Left lung (tissue), 10 donors: ENCODE data around the gene EXOC3. TPM values are rescaled to one million over a fixed set of nuclear protein-coding genes. Genes with fewer than 3 reads are reported as not detected.

Experiments used
- ATAC-seq: fragments of 200-7000 bp; cut with Tn5 transposase; one replicate; pipeline ENCODE4 v1.9.1; 2020; ENCODE audit warnings: moderate library complexity
- DNase-seq, 4 donors: peaks; one replicate each; pipeline ENCODE4 v3.0.0-alpha.2; 2013 to 2020
- H3K27ac ChIP-seq, 2 donors: fragments of 200-600 bp; sonication (generic) in 1 of 2; one replicate each; pipeline versions ENCODE4 v1.5.0 to v1.8.0; 2020 to 2021
- H3K27me3 ChIP-seq, 2 donors: fragments of 200-600 bp; sonication (generic) in 1 of 2; one replicate each; pipeline versions ENCODE4 v1.5.0 to v1.8.0; 2020 to 2021
- H3K36me3 ChIP-seq, 2 donors: fragments of 200-600 bp; sonication (generic) in 1 of 2; one replicate each; pipeline versions ENCODE4 v1.5.0 to v1.8.0; 2020 to 2021
- H3K4me1 ChIP-seq, 2 donors: fragments of 200-600 bp; one replicate each; pipeline ENCODE4 v1.8.0; 2021
- H3K4me3 ChIP-seq, 2 donors: fragments of 200-600 bp; sonication (generic) in 1 of 2; one replicate each; pipeline versions ENCODE4 v1.5.0 to v1.8.0; 2020 to 2021; ENCODE audit warnings: mild to moderate bottlenecking in 1 of 2
- H3K9me3 ChIP-seq, 2 donors: fragments of 200-600 bp; sonication (generic) in 1 of 2; one replicate each; pipeline versions ENCODE4 v1.5.0 to v1.8.0; 2020 to 2021
- intact Hi-C, 2 donors: fragments of 100-400 bp; cut with DNase I; formaldehyde crosslinking; loops; one replicate each; pipeline versions ENCODE4 v1.11.2 to v1.14.2; 2022
- polyA plus RNA-seq, 6 donors: library from polyadenylated mRNA; unstranded; fragments of 120-200 nt; gene quantifications; one replicate each; pipeline ENCODE4 v1.2.1, GENCODE V29; 2013; ENCODE audit not compliant: insufficient read length in 6 of 6
- total RNA-seq, 2 donors: library from RNA; stranded (reverse); fragmentation: NEBNext Ultra II Directional; extraction: Animal tissue kit (Norgen Biotek cat#: 25700); gene quantifications; one replicate each; pipeline ENCODE4 v1.2.1, GENCODE V29; 2021
- TF ChIP-seq, protein P1 (sequence below), 2 donors: fragments of 200-600 bp; sonication (generic) in 1 of 2; IDR thresholded peaks; one replicate each; pipeline versions ENCODE4 v1.5.0 to v1.8.0; 2021; ENCODE audit warnings: antibody characterized with exemption in 2 of 2
- donor health status: DM: no; HTN: yes; CAD: no.
- donor health status: DM: no; HTN: no; CAD: no.

Gene EXOC3
- total and polyA plus RNA-seq, 8 donors: 43.8 to 62.4 (median 57.0) TPM

DNA sequence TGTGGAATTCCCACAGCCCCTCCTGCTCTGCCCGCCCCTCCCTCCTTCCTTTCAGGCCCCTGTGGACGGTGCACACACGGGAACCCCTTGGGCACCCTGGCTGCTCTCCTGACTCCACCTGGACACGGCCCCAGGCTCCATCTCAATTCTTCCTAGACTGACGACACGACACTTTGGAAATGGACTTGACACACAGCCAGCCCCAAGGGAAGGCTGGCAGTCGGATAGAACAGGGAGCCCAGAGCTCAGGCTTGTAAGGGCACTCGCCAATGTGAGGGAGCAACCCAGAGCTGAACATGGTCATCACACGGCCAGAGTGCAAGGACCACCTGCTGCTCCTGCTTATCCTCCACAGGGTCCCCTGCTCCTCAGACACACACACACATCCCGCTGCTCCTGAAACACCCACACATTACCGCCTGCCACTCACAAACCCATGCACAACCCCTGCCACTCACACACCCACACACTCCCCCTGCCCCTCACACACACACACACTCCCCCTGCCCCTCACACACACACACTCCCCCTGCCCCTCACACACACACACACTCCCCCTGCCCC is 72.4 kb downstream of the EXOC3 start:
- no peak for ATAC-seq
- no peak overlapping the region for H3K4me3 ChIP-seq
- TF ChIP-seq, protein P1, sequence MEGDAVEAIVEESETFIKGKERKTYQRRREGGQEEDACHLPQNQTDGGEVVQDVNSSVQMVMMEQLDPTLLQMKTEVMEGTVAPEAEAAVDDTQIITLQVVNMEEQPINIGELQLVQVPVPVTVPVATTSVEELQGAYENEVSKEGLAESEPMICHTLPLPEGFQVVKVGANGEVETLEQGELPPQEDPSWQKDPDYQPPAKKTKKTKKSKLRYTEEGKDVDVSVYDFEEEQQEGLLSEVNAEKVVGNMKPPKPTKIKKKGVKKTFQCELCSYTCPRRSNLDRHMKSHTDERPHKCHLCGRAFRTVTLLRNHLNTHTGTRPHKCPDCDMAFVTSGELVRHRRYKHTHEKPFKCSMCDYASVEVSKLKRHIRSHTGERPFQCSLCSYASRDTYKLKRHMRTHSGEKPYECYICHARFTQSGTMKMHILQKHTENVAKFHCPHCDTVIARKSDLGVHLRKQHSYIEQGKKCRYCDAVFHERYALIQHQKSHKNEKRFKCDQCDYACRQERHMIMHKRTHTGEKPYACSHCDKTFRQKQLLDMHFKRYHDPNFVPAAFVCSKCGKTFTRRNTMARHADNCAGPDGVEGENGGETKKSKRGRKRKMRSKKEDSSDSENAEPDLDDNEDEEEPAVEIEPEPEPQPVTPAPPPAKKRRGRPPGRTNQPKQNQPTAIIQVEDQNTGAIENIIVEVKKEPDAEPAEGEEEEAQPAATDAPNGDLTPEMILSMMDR (IDR thresholded peaks at IDR 0.05): no peak
- H3K4me1 ChIP-seq: no peaks in the 10 kb centered on the region
- H3K27me3 ChIP-seq: peaks cover 0 to 82% of the 10 kb centered on the region in 2 donors
- intact Hi-C loops: no loop called here
- no peak for DNase-seq
- no peaks in the 10 kb centered on the region for H3K36me3 ChIP-seq
- H3K27ac ChIP-seq: no peak overlapping the region
- H3K9me3 ChIP-seq: no peaks in the 10 kb centered on the region

DNA sequence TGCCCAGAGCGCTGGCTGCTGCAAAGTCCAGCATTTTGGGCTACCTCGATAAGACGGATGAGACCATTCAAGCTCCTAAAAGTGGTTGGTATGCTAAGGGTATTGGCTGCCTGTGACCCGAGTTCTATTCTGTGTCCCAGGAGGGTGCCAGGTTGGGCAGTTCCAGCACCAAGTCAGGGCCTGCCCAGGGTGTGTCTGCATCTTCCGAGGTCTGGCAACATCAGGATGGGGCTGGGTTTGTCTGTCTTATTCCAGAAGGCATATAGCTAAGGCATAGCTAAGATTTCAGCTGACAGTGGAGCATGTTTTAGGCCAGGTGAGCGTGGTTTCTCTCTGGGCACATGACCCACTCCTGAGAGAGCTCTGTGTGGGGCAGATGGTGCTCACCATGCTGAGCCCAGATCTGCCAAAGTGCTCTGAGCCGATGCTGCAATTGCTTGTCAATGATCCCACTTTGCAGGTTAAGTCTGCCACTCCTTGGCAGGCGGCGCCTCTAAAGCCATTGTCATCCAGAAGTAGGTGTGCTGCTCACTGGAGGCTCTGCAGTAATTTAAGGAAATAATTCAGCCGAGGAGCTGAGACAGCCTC is 73.5 kb downstream of the EXOC3 start:
- TF ChIP-seq, protein P1 (IDR thresholded peaks at IDR 0.05): no peak
- no peaks in the 10 kb centered on the region for H3K9me3 ChIP-seq
- H3K4me1 ChIP-seq: no peaks in the 10 kb centered on the region
- H3K27me3 ChIP-seq: peaks cover under 1 to 87% of the 10 kb centered on the region in 2 donors
- no peak overlapping the region for H3K4me3 ChIP-seq
- intact Hi-C loops: no loop called here
- no peak overlapping the region for H3K27ac ChIP-seq
- H3K36me3 ChIP-seq: no peaks in the 10 kb centered on the region
- DNase-seq (peak in 1 of 4 donors; percentile 24), ATAC-seq (no peak)

Other genes with a start within 250 kb of the EXOC3 start
- gene CCDC127, start 225.0 kb upstream of the EXOC3 start, total RNA-seq: 1 to 10 TPM; 5.2 to 6.9 TPM
- gene CCDC127, start 225.0 kb upstream of the EXOC3 start, polyA plus RNA-seq: 10 to 100 TPM; 11.3 to 17.0 (median 14.1) TPM
- gene SDHA, start 224.9 kb upstream of the EXOC3 start, total RNA-seq: 100 to 1,000 TPM in 1 of 2 donors, 10 to 100 TPM in 1; 95.9 to 101 TPM
- 100 to 1,000 TPM in 5 of 6 donors, 10 to 100 TPM in 1; 98.2 to 113 (median 108) TPM for gene SDHA, start 224.9 kb upstream of the EXOC3 start, polyA plus RNA-seq
- 10 to 100 TPM; 80.2 to 85.3 TPM for gene PDCD6, start 171.5 kb upstream of the EXOC3 start, total RNA-seq
- gene PDCD6, start 171.5 kb upstream of the EXOC3 start, polyA plus RNA-seq: 100 to 1,000 TPM; 125 to 147 (median 136) TPM
- 1 to 10 TPM in 1 of 2 donors, under 1 TPM in 1; 0.32 to 5.5 TPM for gene AHRR, start 121.5 kb upstream of the EXOC3 start, total RNA-seq
- 1 to 10 TPM; 2.8 to 8.4 (median 4.7) TPM for gene AHRR, start 121.5 kb upstream of the EXOC3 start, polyA plus RNA-seq
- gene SLC9A3, start 81.3 kb downstream of the EXOC3 start, total RNA-seq: 1 to 10 TPM in 1 of 2 donors, under 1 TPM in 1; 0.99 to 1.0 TPM
- gene SLC9A3, start 81.3 kb downstream of the EXOC3 start, polyA plus RNA-seq: 1 to 10 TPM; 2.6 to 4.3 (median 3.2) TPM
- gene CEP72, start 169.2 kb downstream of the EXOC3 start, total RNA-seq: 10 to 100 TPM in 1 of 2 donors, 1 to 10 TPM in 1; 5.5 to 13.1 TPM
- 10 to 100 TPM in 4 of 6 donors, 1 to 10 TPM in 2; 8.6 to 11.2 (median 10.7) TPM for gene CEP72, start 169.2 kb downstream of the EXOC3 start, polyA plus RNA-seq